DMS114 treated with DMSO at 0.1 percent for 48 hours (cell line): ENCODE data around the gene DAPP1.
"Not testable (repeated sequence)": the region's sequence is repeated elsewhere in the genome, so short reads cannot be mapped to it uniquely, and the experiment has no call there.

Experiments
- DNase-seq: peaks from one replicate; lab custom pipeline; 2025; ENCODE audit not compliant: unreplicated experiment; lab: John Stamatoyannopoulos, UW

Gene DAPP1

GRCh38 chr4:99822734-99823133, 6.1 kb downstream of the DAPP1 start:
- DNase-seq: no peak

DNA sequence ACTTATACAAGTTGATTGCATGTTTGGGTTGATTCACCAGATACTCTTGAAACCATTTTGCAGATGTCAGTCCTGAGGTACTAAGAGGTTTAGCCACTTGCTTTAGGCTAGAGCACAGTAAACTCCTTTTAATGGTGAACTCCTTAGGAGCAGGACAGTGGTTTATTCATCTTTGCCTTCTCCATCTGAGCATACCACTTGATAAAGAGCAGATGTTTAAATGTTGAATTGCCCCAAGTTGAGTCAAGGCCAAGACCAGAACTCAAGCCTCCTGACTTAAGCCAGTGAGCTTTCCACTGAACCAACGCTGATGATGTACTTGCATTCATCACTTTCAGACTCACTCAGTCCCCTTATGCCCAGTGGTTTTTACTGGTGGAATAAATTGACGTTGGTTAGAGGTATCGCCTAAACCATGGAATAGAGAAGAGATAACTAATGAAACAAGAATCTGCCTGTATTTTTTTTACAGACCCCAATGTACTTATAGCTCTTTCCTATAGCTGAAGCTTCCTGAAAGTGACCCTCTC, 7.5 kb downstream of the DAPP1 start:
- DNase-seq: no peak

- DNase-seq: no peak
These were observed 8.6 kb downstream of the DAPP1 start for GRCh38 chr4:99825272-99825671.

GRCh38 chr4:99826016-99826415, 9.4 kb downstream of the DAPP1 start:
- DNase-seq: no peak

- DNase-seq: no peak
These were observed 10.8 kb downstream of the DAPP1 start for GRCh38 chr4:99827454-99827853.

DNA sequence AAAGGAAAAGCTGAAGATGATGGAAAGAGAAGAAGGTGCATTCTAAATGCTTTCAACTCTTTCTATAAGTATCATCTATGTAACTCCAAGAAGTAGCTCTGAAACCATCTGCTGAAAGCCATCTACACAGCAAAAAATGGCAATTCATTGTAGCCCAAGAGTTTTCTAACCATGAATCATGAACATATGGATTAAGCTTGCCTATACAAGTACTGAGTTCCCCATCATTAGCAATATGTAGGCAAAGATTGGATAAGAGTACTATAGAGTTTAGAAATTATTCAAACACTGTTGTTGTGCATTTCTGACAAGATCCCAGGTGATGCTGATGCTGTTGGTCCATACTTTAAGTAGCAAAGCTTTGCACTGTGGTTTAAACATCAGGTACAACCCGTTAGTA, 11.2 kb downstream of the DAPP1 start:
- DNase-seq: no peak

DNA sequence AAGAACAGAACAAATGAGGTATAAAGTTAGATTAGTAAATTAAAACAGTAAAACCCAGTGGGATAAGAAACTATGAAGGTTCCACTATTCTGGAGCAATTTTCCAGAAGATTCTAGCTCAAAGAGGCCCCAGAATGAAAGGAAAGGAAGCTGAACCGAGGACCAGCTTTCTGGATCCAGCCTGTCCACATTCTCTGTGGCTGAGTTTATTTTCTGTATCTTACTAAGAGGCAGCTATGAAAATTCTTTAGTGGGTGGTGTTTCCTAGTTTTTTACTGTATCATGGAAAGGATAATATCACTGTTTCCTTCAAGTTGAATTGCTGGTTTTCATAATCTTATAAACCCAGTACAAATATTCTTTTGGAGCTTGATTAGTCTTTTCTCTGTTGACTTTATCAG, 11.8 kb downstream of the DAPP1 start:
- DNase-seq: no peak

GRCh38 chr4:99830051-99830450, 13.4 kb downstream of the DAPP1 start:
- not testable (repeated sequence) for DNase-seq

DNA sequence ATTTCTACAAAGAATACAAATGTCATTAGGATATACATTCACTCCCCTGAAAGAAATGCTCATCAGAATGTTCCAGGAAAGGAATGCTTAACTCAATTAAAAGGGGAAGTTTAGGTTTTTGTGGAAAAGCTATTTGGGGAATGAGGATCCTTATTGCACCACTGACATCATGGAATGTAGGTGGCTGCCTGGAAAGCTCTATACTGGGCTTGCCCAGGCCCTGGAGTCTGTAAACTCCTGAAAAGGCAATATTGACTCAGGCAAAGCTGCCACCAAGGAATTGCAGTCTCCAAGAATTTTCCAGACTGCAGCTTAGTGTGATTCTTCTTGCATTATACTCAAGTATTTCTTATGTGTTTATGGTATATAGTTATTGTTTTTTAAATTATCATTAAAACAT, 15.7 kb downstream of the DAPP1 start:
- DNase-seq: no peak

DNA sequence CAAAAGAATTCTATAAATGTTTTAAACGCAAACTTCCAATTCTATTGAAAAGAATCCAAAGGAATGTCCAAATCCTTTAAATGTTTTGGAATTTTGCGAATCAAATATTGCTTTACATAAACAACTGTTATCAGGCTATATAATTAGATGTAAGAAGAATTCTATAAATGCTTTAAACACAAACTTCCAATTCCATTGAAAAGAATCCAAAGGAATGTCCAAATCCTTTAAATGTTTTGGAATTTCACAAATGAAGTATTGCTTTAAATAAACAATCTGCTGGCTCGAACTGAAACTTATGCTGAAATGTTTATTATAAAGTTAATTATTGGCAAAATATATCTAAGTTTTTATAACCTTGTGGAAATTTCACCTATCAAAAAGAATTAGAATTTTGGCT, 16.1 kb downstream of the DAPP1 start:
- DNase-seq: no peak

DNA sequence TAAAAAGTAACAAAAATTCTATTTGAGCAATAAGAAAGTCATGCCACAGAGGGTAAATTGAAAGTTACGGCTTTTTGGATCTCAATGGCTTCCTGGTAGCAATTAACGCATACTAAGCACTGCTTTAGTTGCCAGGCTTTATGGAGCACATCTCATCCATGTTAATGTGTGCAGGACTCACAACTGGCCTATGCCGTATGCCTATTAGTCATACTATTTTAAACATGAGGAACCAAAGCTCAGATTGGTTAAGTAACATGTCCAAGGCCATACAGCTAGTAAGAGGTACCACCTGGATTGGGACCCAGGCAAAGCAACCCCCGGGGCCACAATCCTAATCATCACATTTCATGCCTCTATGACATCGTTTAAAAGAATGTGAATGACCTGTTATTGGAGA, 17.1 kb downstream of the DAPP1 start:
- DNase-seq: no peak

- no peak for DNase-seq
These were observed 17.9 kb downstream of the DAPP1 start for GRCh38 chr4:99834569-99834968.

GRCh38 chr4:99835942-99836341, 19.3 kb downstream of the DAPP1 start:
- DNase-seq: no peak

DNA sequence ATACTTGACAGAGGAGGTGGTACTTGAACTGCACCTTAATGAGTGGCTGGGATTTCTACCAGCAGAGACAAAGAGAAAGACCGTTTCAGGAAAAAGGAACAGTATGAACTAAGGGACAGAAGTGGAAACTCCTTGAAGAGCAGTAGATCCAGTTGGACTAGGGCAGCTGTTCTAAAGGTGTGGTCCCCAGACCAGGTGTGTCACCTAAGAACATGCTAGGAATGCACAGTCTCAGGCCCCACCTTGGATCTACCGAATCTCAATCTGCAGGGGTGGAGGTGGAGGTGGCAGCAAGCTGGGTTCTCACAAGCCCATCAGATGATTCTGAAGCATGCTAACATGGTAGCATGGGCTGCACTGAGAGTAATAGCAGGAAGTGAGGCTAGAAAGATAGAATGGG, 22.3 kb downstream of the DAPP1 start:
- DNase-seq: no peak

- no peak for DNase-seq
These were observed 24.5 kb downstream of the DAPP1 start for GRCh38 chr4:99841129-99841528.

GRCh38 chr4:99843413-99843812, 26.8 kb downstream of the DAPP1 start:
- DNase-seq: no peak

DNA sequence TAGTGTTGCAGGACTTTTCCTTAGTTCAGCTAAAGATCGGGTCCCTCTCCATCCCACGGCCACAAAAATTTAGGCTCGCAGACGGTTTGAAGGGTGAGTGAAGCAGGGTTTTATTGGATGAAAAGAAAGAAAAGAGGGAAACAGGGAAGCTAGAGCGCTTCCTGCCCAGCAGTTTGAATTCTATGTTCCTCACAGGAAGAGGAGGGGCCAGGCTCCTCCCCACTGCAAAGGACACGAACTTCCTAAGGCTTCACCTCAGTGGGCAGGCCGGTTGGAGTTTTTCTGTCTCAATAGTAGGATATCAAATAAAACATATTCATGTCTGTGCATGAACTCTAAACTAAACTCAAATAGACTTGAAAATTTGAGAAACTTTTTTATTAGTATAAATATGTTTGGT, 27.4 kb downstream of the DAPP1 start:
- DNase-seq: no peak

DNA sequence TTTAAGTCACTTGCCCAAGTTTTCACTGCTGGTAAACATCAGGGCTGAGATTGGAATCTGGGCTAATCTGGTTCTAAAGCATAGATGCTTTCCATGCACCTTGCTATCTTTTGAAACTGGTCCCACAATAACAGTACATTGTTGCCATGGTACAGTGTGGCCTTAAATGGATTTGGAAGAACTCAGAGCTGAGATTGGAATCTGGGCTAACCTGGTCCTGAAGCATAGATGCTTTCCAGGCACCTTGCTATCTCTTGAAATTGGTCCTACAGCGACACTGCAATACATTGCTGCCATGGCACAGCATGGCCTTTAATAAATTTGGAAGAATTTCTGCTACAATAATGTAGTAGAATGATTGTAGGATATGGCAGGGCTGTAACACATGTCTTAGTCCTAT, 28.6 kb downstream of the DAPP1 start:
- no peak for DNase-seq

- no peak for DNase-seq
These were observed 29.3 kb downstream of the DAPP1 start for GRCh38 chr4:99845708-99846469.

DNA sequence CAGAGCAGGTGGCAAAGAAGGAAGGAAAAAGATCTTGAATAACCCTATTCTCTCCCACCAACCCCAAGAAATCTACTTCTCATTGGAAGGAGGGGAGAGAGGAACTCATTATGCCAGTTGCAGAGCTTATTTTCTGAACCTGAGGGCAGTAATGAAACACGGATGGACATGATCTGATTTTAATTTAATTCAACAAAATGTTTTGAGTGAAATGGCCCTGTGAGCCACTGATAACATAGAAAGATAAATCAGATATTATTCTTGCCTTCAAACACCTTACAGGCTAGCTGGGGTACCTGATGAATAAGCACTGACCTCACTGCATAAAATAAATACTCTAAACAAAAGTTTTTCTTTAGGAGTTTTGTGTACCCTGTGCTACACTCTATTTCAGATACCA, 30.3 kb downstream of the DAPP1 start:
- DNase-seq: no peak

GRCh38 chr4:99847362-99847976, 30.8 kb downstream of the DAPP1 start:
- DNase-seq: no peak

- DNase-seq: no peak
These were observed 32.0 kb downstream of the DAPP1 start for GRCh38 chr4:99848591-99849001.
